HG02885 (cell line): ENCODE results near the gene WNT3A.
A peak's percentile ranks its signal among the peaks of the same experiment; 100 is the strongest.

ENCODE experiments used
- ATAC-seq: cut with Tn5 transposase; IDR thresholded peaks from one replicate; pipeline ENCODE4 v1.9.1; 2021; ENCODE audit warnings: mild to moderate bottlenecking; ENCODE audit not compliant: unreplicated experiment, poor library complexity

The WNT3A gene

GRCh38 chr1:228095938-228096337 is 89.1 kb downstream of the WNT3A start:
- ATAC-seq: no peak

GRCh38 chr1:228096416-228097332 is 89.9 kb downstream of the WNT3A start:
- no peak for ATAC-seq

GRCh38 chr1:228097333-228098081 is 90.7 kb downstream of the WNT3A start:
- ATAC-seq: no peak

GRCh38 chr1:228098323-228098931 is 91.6 kb downstream of the WNT3A start:
- no peak for ATAC-seq

GRCh38 chr1:228099331-228099732 is 92.5 kb downstream of the WNT3A start:
- ATAC-seq: no peak

DNA sequence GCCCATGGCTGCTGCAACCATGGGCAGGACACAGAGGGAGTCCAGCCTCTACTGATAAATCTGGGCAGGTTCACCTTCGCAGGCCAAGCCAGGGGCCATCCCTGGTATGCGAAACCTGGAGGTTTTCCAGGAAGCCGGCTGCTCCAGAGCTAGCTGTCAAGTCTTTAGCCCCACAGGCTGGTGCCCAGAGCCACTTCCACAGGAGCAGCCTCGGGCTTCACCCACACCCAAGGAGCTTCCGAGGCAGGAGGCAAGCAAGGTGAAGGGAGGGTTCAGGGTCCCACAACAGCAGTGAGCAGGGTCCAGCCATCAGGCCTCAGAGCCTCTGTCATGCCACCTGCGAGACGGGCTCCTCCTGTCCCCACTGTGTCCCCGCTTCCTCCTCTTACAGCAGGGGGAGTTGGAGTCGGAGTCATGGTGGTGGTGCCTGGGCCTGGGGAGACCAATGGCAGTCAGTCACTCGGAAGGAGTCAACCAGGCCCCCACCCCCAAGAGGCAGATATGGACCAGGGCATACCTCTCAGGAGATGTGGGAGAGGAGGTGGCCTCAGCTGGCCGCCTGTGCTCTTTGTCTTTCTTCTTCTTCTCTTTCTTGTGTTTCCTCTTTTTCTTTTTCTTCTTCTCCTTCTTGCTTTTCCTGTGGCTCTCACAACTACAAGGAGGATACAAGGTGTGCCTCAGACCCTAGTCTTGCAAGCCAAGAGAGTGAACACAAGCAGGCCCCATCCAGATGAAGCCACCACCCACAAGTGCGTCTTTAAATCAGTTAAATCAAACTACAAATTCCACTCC is 94.2 kb downstream of the WNT3A start:
- no peak for ATAC-seq

GRCh38 chr1:228101614-228101993 is 94.8 kb downstream of the WNT3A start:
- no peak for ATAC-seq

- ATAC-seq: peak; percentile 30
These were observed 95.4 kb downstream of the WNT3A start for GRCh38 chr1:228101994-228102790.

DNA sequence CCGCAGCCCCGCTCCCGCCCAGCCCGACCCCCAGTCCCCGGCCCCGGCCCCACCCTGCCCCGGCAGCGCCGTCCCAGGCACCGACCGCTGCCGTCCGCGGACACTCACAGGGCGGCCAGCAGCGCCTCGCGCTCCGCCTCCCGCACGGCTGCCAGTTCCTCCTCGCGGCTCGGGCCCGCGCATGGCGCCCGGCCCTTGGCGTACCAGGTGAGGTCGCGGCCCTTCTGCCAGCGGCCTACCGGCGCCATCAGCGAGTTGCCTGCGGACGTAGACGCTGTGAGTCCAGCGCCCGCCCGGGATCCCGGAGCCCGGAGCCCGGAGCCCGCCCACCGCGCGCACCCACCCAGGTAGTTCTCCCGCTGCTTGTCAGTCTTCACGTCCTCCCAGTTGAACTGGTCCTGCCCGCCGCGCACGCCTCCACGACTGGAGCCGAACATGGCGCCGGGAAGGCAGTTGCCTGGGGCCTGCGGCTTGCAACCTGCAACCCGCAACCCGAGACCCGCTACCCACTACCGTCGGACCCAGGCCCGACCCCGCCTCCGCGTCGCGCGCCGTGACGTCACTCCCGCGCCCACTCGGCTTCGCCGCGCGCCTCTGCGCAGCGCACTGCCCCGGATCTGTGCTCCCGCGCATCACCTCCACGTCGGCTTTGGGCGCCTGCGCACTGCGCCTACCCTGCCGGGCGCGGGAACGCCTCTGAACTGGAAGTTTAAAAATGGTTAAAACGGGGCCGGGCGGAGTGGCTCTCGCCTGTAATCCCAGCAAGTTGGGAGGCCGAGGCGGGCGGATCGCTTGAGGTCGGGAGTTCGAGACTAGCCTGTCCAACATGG is 96.2 kb downstream of the WNT3A start, which contains the start of gene C1orf35:
TSS of gene C1orf35 (minus strand) at position 535 of the 830 bp plus-strand sequence. CDS start at position 437, 98 bp downstream.
- ATAC-seq: peak; percentile 77

DNA sequence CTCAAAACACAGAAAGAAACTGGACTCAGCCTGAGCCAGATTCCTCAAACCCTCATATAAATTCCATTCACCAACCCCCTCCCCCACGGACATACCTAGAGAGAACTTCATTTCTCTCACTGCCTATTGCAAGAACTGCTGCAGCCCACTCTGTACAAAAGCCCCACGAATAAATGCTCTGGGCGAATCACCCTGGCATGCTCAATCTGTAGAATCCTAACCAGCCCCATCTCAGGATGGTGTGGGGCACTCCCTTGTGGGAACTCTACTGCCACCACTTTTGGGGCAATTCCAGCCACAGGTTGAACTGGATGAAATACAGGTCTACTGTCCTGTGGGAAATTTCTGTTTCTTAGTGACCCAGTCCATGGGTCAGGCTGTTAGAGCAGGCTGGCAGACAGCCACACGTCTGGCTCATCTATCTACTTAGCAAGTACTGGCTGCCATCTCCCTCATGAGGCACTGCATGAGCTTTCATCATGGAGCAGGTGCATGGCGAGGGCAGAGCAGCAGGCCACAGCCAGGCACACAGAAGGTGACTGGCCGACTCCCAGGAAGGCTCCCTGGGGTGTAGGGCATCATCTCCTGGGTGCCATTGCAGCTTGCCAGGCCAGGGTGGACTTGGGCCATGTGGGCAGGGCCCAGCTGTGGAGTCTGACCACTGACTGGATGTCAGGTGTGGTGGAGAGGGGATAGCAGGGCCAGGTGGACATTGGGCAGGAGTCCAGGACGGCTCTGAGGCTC is 97.9 kb downstream of the WNT3A start:
- ATAC-seq: no peak

- no peak for ATAC-seq
These were observed 98.6 kb downstream of the WNT3A start for GRCh38 chr1:228105270-228105995.

DNA sequence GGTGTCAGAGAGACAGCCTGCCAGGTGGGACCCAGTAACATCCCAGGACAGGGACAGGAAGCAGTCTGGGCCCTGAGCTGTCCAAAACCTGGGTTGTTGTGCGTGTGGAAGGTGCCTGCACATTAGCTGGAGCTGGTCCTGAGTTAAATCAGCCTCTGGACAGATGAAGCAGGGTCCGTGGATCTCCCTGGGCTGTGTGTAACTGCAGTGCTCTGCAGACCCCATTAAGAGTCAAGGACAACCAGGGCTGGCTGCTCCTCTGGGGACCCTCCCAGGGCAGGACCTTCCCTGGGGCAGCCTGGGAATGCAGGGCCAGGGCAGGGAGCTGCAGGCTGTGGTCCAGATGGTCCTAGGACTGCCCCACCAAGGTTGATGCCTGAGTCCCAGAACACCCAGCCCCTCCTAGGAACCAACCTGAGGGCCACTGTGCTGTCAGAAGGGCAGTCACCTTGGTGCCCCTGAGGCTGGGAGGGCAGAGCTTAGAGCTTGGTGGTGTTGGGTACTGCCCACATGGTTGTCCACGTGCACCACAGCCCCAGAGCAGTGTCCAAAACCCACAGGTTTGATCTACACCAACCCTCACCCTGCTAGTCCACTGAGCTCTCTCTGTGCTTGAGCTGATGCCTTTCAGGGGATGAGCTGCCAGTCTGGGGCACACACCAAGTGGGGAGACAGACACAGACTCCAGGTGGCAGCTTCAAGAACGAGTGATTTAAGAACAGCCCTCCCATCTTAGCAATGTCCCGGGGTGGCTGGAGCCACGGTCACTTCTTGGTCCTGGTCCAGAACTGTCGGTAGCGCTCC is 99.4 kb downstream of the WNT3A start:
- ATAC-seq: no peak

GRCh38 chr1:228106800-228107054 is 99.9 kb downstream of the WNT3A start:
- ATAC-seq: no peak

GRCh38 chr1:228107636-228108035 is 100.8 kb downstream of the WNT3A start:
- ATAC-seq: no peak

- no peak for ATAC-seq
These were observed 101.4 kb downstream of the WNT3A start for GRCh38 chr1:228108055-228108690.

DNA sequence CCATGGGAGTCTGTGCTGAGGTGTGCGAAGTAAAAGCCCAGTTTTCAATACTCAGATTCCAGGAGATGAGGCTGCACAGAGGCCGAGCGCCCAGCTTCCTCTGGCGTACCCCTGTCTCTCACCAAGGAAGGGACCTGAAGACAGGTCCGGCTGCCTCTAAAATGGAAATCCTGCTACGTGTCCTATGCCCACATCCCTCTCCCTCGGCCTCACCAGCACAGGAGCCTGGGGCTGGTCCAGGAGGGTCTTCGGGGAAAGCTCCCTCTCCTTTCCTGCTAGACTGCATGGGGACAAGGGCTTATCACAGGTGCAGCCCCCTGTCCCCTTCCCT is 101.9 kb downstream of the WNT3A start:
- no peak for ATAC-seq
